ENCODE data around the gene ARL4A. TPM values are rescaled to one million over a fixed set of nuclear protein-coding genes. Genes with fewer than 3 reads are reported as not detected.

Gene ARL4A
- total and polyA plus RNA-seq, 9 of the 15 experiments (the other 6 are each of a cell fraction or from before 2014, with no cell fraction given) = 118 to 688 (median 172) TPM

- TF ChIP-seq CBFA2T3 (IDR thresholded peaks at IDR 0.05) (no peak), CUX1 (CRISPR knock-in tag; IDR thresholded peaks at IDR 0.05) (no peak), HOXB6 (CRISPR knock-in tag; IDR thresholded peaks at IDR 0.05; ENCODE audit: borderline replicate concordance) (no peak), TFAM (CRISPR knock-in tag; conservative IDR thresholded peaks at IDR 0.05) (no peak), RFX5 (IDR thresholded peaks at IDR 0.05; ENCODE audit: low read depth, low read length) (no peak), HMGXB4 (CRISPR knock-in tag; IDR thresholded peaks at IDR 0.05) (no peak), XRCC5 (IDR thresholded peaks at IDR 0.05; ENCODE audit: low read depth, low read length) (no peak), GMEB1 (CRISPR knock-in tag; IDR thresholded peaks at IDR 0.05) (no peak)
Measured at GRCh38 chr7:12716722-12717121, 29.3 kb downstream of the ARL4A start (continued).
